Dedifferentiated amniotic fluid mesenchymal stem cell (primary cell): ENCODE data around the gene PNPLA7.
"Not testable (repeated sequence)": the region's sequence is repeated elsewhere in the genome, so short reads cannot be mapped to it uniquely, and the experiment has no call there.

Experiments used
- DNase-seq: peaks from one replicate; pipeline ENCODE4 v3.0.0-alpha.2; 2016; ENCODE audit errors: extremely low spot score

The PNPLA7 gene

GRCh38 chr9:137513801-137514570 lies 36.2 kb downstream of the PNPLA7 start:
- DNase-seq, result not testable (repeated sequence)

GRCh38 chr9:137513136-137513535 lies 37.1 kb downstream of the PNPLA7 start:
- not testable (repeated sequence) for DNase-seq

- no peak for DNase-seq
Measured at GRCh38 chr9:137511758-137512463, 38.3 kb downstream of the PNPLA7 start.

GRCh38 chr9:137511126-137511525 lies 39.1 kb downstream of the PNPLA7 start:
- not testable (repeated sequence) for DNase-seq

GRCh38 chr9:137509198-137509597 lies 41.0 kb downstream of the PNPLA7 start:
- no peak for DNase-seq

GRCh38 chr9:137506702-137507171 lies 43.5 kb downstream of the PNPLA7 start:
- no peak for DNase-seq

GRCh38 chr9:137506274-137506673 lies 43.9 kb downstream of the PNPLA7 start:
- no peak for DNase-seq

GRCh38 chr9:137505421-137506140 lies 44.6 kb downstream of the PNPLA7 start:
- no peak for DNase-seq

GRCh38 chr9:137504432-137504777 lies 45.8 kb downstream of the PNPLA7 start:
- DNase-seq, result no peak

- no peak for DNase-seq
Measured at GRCh38 chr9:137502008-137502911, 47.9 kb downstream of the PNPLA7 start.

GRCh38 chr9:137501457-137501856 lies 48.7 kb downstream of the PNPLA7 start:
- DNase-seq, result no peak

GRCh38 chr9:137500666-137501397 lies 49.4 kb downstream of the PNPLA7 start:
- DNase-seq, result no peak

GRCh38 chr9:137499858-137500661 lies 50.1 kb downstream of the PNPLA7 start:
- DNase-seq, result no peak

- no peak for DNase-seq
Measured at GRCh38 chr9:137499416-137499815, 50.8 kb downstream of the PNPLA7 start.

- DNase-seq, result no peak
Measured at GRCh38 chr9:137498720-137499150, 51.5 kb downstream of the PNPLA7 start.

GRCh38 chr9:137497921-137498719 lies 52.1 kb downstream of the PNPLA7 start:
- no peak for DNase-seq

GRCh38 chr9:137496601-137497375 lies 53.4 kb downstream of the PNPLA7 start:
- DNase-seq, result no peak
